IPS-11a (cell line): ENCODE results near the gene FIG4.
"Not testable (repeated sequence)": the region's sequence is repeated elsewhere in the genome, so short reads cannot be mapped to it uniquely, and the experiment has no call there.

ENCODE experiments used
- H3K4me3 ChIP-seq: one replicate; pipeline ENCODE4 v1.5.1; 2013; ENCODE audit warnings: low read depth, low read length, control low read depth

The FIG4 gene

DNA sequence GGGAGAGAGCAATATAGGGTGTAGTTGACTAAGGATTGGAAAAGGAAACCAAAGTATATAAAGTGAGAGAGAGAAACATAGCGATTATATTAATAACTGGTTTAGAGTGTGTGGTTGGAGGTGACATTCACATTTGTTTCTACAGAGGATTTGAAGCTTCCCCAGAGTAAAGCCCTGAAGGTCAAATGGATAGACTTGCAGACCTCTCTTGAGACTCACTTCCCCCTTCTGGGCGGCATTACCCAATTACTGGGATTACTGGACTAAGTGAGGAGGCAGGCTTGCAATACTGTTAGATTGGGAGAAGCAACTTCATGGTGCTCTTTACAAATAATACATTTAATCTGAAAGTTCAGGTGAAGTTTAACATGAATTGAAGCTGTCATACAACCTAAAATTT lies 10.7 kb downstream of the FIG4 start:
- H3K4me3 ChIP-seq = no peak overlapping the region

- H3K4me3 ChIP-seq = no peak overlapping the region
Measured at GRCh38 chr6:109702791-109703190, 11.7 kb downstream of the FIG4 start.

DNA sequence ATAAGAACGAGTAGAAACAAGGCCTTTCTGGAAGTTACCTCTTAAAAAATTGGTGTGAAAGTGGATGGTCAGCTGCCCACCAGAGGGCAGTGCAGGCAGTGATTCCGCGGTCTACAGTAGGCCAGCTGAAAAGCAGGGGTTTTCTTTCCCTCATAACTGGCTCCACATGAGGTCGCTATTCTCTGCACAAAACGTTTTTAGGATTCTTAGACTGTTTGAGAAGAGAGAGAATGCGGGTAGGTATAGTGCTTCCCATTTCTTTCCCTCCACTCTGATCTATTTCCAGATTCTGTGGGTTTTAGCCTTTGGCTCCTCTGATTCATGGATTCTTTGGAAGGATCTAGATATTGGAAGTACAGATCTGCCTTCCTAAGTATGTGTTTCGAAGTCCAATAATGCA lies 14.2 kb downstream of the FIG4 start:
- H3K4me3 ChIP-seq = no peak overlapping the region

DNA sequence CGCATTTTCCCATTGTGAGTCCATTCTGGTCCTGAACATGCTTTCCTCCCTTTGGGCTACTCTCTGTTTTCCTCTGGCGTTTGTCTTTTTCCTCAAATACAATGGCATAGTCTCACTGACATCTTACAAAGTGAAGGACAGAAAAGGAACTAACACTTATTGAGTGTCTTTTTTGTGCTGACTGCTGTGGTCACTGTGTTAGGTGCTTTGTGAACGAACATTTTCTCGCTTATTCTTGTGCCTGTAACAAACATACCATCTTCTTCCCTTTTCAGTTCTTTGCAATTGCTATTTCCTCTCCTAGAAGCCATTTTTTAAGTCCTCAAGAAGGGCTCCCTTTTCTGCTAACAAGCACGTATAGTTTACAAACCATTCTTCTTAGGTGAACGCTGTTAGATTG lies 15.4 kb downstream of the FIG4 start:
- no peak overlapping the region for H3K4me3 ChIP-seq

- H3K4me3 ChIP-seq = not testable (repeated sequence)
Measured at GRCh38 chr6:109708099-109708498, 17.0 kb downstream of the FIG4 start.

DNA sequence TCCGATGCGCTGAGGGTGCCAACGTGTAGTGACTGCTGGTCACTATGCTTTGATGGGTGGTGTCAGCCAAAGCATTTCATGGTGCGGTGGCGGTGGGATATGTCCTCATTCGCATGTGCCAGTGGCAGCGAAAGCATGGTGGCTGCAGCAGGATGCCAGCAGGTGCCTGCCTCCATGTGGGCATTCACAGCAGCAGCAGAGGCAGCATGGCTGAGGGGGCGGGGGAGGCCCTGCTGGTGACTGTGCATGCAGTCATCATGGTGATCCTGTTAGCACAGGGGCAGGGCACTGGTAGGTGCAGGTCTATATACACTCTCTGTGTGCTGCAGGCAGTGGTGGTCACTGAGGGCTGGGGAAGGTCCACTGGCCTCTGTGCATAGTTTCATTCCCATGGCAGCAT lies 22.0 kb downstream of the FIG4 start:
- no peak overlapping the region for H3K4me3 ChIP-seq

DNA sequence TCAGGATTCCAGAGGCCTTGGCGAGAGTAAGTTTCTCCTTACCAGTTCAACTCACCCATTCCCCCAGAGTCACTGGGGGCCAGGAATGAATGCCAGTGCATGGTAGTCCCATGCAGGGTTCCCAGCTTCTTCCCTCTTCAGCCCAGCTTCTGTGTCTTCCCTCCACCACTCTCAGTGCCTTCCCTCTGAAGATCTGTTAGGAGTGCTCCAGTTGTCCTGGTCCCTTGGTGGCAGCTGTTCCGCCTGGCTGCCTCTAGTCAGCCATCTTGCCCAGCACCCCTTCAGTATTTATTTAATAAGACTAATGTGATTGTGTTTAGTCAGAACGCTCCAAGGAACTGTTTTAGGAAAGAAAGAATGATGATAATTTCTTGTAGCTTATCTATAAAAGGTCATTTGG lies 23.1 kb downstream of the FIG4 start:
- H3K4me3 ChIP-seq = no peak overlapping the region

- H3K4me3 ChIP-seq = no peak overlapping the region
Measured at GRCh38 chr6:109714611-109715010, 23.5 kb downstream of the FIG4 start.

- no peak overlapping the region for H3K4me3 ChIP-seq
Measured at GRCh38 chr6:109715616-109716015, 24.5 kb downstream of the FIG4 start.

GRCh38 chr6:109717971-109718370 lies 26.9 kb downstream of the FIG4 start:
- no peak overlapping the region for H3K4me3 ChIP-seq

DNA sequence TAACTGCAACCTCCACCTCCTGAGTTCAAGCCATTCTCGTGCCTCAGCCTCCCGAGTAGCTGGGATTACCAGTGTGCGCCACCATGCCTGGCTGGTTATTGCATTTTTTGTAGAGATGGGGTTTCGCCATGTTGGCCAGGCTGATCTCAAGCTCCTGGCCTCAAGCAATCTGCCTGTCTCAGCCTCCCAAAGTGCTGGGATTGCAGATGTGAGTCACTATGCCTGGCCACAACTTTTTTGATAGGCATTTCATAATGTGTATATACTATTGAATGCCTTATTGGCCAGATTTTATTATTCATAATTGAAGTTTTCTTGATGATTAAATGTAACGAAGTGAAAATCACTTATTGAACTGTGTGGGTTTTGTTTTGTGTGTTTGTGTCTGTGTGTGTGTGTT lies 27.9 kb downstream of the FIG4 start:
- H3K4me3 ChIP-seq = no peak overlapping the region

DNA sequence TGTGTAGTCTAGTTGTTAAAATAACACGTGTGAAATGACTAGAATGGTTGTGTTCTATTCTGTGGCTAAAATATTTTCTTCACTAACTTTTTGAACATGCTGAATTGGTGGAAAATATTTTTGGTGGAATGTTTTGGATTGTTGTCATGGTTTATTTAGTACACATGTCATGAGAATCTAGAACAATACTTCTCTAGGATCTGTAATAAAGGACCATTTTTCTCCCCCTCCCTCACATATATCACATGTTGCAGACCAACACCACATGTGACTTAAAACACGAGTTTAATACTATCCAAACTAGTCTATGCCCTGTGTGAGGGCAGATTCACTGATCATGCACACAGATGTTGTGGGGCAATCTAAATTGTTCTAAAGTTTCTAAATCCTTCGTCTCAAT lies 29.2 kb downstream of the FIG4 start:
- H3K4me3 ChIP-seq = no peak overlapping the region

DNA sequence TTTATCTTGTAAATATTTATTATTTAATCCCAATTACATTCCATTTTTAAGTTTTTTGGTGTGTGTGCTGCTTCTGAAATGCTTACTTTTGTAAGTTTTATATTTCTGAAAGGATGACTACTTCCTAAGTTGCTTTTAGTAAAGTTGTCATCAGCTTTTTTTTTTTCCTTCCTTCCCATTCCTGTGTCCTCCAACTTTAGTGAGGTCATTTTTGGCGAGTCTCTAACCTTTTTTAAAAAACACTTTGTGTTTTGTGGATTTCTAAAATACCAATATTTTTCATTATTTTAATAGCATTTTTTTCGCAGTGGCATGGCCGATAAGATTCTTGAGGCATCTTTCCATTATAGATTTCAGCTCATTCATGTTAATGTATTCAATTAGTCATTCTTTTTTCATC lies 30.9 kb downstream of the FIG4 start:
- no peak overlapping the region for H3K4me3 ChIP-seq

DNA sequence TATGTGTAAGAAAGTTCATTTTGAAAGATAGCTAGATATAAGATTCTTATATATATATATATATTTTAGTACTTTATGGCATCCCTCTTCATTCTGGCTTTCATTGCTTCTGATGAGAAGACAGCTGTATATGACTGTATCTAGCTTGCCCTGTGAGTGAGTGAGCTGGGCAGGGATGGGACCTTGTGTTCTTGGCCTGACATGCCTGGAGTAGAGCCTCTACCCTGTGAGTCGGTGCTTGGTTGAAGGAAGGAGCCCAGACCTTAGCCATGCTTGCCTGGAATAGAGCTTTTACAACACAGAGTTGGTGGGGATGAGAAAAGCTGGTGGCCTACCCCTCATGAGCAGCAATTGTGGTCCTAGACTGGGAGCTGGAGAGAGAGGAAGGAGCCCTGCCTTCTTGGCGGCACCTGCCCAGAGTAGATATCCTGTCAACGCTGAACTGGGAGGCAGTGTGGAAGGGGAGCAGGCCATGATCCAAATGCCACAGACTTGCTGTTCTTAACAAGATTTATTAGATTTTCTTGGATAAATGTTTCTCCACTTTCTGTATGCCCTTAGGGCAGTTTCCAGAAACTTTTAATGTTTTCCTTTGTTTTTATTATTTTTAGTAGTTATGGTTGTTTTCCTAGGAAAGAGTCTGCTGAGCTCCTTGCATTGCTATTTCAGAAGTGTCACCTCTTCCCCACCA lies 31.6 kb downstream of the FIG4 start:
- no peak overlapping the region for H3K4me3 ChIP-seq

DNA sequence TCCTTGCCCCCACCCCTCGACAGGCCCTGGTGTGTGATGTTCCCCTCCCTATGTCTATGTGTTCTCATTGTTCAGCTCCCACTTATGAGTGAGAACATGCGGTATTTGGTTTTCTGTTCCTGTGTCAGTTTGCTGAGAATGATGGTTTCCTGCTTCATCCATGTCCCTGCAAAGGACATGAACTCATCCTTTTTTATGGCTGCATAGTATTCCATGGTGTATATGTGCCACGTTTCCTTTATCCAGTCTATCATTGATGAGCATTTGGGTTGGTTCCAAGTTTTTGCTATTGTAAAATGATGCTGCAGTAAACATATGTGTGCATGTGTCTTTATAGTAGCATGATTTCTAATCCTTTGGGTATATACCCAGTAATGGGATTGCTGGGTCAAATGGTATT lies 34.2 kb downstream of the FIG4 start:
- H3K4me3 ChIP-seq = not testable (repeated sequence)

GRCh38 chr6:109736273-109737025 lies 45.4 kb downstream of the FIG4 start:
- no peak overlapping the region for H3K4me3 ChIP-seq

- H3K4me3 ChIP-seq = no peak overlapping the region
Measured at GRCh38 chr6:109738255-109738654, 47.2 kb downstream of the FIG4 start.

DNA sequence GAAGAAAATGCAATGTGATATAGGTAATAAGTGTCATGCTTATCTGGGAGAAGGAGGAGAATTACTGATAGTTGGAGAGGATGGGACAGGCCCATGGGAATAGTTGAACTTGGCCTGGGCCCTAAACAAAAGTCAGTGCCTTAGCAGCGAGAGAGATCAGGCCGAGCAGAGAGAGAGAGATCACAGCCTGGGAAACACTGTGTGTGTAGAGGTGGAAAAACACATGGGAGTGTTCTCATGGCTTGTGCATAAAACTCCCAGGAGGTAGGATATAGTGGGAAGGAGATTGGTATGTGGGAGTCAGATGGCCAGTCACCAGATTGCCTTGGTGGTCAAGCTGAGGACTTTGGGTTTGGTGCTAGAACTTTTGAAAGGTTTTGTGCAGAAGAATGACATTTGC lies 47.6 kb downstream of the FIG4 start:
- H3K4me3 ChIP-seq = no peak overlapping the region

- no peak overlapping the region for H3K4me3 ChIP-seq
Measured at GRCh38 chr6:109739686-109740085, 48.6 kb downstream of the FIG4 start.

GRCh38 chr6:109740787-109741186 lies 49.7 kb downstream of the FIG4 start:
- no peak overlapping the region for H3K4me3 ChIP-seq

DNA sequence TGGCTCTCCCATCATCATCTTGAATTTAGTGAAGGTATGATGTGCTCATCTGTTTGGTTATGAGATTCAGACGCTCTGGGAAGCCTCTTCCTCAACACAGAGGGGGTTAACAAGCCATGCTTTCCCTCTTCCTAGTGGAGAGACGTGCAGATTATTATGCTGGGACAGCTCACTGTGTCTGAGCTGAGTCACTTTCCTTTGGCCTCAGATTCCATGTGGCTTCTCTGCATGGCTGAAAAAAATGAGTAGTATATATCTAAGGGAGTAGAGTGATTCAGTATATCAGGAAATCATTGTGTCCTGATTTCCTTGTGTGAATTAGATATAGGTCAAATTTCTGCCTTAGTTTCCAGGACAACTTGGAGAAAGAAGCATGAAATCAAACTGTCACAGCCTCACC lies 52.6 kb downstream of the FIG4 start:
- H3K4me3 ChIP-seq = no peak overlapping the region

DNA sequence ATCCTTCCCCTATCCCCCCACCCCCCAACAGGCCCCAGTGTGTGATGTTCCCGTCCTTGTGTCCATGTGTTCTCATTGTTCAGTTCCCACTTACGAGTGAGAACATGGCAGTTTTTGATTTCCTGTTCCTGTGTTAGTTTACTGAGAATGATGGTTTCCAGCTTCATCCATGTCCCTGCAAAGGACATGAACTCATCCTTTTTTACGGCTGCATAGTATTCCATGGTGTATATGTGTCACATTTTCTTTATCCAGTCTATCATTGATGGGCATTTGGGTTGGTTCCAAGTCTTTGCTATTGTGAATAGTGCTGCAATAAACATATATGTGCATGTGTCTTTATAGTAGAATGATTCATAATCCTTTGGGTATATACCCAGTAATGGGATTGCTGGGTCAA lies 53.7 kb downstream of the FIG4 start:
- H3K4me3 ChIP-seq = not testable (repeated sequence)

DNA sequence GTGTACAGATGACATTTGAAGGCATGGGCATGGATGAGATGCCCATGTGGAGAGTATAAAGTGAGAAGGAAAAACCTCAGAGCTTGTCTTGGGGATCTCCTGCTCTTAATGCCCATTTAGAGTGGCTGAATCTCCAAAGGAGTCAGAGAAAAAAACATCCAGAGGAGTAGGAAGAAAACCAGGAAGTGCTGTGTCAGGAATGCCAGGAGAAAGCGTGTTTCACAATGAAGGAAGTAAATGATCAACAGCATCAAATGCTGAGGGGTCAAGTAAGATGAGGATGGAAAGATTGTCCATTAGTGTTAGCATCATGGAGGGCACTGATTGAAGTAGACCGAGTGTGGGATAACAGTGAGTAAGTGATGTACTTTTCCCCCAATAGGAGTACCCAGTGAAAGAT lies 56.1 kb downstream of the FIG4 start:
- no peak overlapping the region for H3K4me3 ChIP-seq
